ENCODE data around the gene SLC16A1. TPM values are rescaled to one million over a fixed set of nuclear protein-coding genes. Genes with fewer than 3 reads are reported as not detected.
"Not testable (repeated sequence)": the region's sequence is repeated elsewhere in the genome, so short reads cannot be mapped to it uniquely, and the experiment has no call there.

Gene SLC16A1
- total and polyA plus RNA-seq, 8 donors, result 14.5 to 33.0 (median 29.9) TPM

DNA sequence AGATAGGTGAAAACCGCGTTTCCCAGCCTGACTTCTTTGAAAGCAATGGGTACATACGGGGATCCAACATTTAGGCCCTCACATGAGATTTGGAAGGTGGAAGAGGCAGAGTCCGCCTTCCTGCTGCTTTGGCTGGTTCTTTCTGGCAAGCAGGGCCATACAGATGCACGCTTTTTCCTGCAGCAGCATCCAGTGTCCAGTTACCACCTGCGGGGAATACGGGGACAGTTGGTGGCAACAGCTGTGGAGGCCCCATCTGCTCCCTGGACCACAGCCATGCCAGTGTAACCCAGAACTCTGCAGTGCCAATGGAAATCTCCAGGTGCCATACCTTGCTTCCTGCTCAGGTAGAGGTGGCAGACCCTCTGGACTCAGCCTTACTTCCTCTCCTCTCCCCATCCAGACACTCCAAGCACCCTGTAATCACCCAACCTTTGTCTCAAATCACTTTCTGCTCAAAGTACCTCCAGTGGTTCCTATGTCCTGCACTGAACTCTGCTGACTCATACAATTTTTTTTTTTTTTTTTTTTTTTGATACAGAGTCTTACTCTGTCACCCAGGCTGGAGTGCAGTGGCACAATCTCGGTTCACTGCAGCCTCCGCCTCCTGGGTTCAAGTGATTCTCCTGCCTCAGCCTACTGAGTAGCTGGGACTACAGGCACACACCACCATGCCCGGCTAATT lies 68.3 kb downstream of the SLC16A1 start:
- intact Hi-C loops (cut with DNase I), result no loop called here
- TF ChIP-seq, protein P1, sequence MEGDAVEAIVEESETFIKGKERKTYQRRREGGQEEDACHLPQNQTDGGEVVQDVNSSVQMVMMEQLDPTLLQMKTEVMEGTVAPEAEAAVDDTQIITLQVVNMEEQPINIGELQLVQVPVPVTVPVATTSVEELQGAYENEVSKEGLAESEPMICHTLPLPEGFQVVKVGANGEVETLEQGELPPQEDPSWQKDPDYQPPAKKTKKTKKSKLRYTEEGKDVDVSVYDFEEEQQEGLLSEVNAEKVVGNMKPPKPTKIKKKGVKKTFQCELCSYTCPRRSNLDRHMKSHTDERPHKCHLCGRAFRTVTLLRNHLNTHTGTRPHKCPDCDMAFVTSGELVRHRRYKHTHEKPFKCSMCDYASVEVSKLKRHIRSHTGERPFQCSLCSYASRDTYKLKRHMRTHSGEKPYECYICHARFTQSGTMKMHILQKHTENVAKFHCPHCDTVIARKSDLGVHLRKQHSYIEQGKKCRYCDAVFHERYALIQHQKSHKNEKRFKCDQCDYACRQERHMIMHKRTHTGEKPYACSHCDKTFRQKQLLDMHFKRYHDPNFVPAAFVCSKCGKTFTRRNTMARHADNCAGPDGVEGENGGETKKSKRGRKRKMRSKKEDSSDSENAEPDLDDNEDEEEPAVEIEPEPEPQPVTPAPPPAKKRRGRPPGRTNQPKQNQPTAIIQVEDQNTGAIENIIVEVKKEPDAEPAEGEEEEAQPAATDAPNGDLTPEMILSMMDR (IDR thresholded peaks at IDR 0.05), result no peak
- Histone ChIP-seq H3K27me3 (no peaks in the 10 kb centered on the region), H3K27ac (no peak overlapping the region), H3K4me1 (peaks cover 0 to 2% of the 10 kb centered on the region in 2 donors), H3K4me3 (no peak overlapping the region), H3K9me3 (no peaks in the 10 kb centered on the region), H3K36me3 (no peaks in the 10 kb centered on the region)
- DNase-seq (no peak), ATAC-seq (no peak)

DNA sequence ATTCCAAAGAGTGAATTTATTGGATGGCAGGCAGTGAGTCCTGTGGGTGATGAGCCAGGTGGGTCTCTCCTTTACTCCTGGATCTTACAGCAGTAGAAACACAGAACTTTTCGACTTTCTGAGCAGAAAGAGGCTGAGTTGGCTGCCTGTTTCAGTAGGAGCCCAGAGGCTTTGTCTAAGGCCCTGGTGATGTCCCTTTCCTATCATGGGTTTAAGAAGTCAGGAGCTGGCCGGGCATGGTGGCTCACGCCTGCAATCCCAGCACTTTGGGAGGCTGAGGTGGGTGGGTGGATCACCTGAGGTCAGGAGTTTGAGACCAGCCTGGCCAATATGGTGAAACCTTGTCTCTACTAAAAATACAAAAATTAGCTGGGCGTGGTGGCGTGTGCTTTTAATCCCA lies 71.0 kb downstream of the SLC16A1 start:
- not testable (repeated sequence) for ATAC-seq

DNA sequence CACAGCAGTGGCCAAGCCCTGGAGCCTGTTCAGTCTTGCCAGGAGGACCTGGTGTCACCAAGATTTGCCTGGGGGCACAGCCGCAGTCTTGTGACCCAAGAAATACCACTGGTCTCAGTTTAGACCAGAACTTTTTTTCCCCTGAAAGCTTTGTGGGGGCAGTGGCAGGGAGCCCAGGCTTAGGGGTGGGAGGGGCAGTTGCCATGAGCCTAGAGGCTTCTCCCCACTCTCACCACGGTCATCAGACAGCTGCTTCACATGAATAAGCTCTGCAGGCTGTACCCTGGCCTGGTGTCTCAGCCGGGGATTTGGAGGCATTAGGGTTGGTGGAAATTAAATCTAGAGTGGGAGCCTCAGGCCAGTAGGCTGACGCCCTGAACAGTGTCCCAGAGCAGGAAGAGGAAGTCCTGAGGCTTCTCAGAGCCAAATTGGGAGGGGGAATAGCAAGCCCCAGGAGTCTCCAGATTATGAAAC lies 73.7 kb downstream of the SLC16A1 start:
- intact Hi-C loops (cut with DNase I), result no loop called here
- peak; percentile 53 for ATAC-seq
- Histone ChIP-seq H3K4me3 (no peak overlapping the region), H3K27me3 (peaks cover 0 to 11% of the 10 kb centered on the region in 2 donors), H3K36me3 (no peaks in the 10 kb centered on the region), H3K4me1 (peaks cover 0 to 6% of the 10 kb centered on the region in 2 donors), H3K9me3 (no peaks in the 10 kb centered on the region), H3K27ac (no peak overlapping the region)
- DNase-seq, result no peak
- TF ChIP-seq, protein P1 (IDR thresholded peaks at IDR 0.05), result no peak

More for the DNA sequence above, 71.0 kb downstream of the SLC16A1 start:
- DNase-seq; H3K4me3 ChIP-seq; H3K27ac ChIP-seq; H3K36me3 ChIP-seq; H3K9me3 ChIP-seq; intact Hi-C loops (cut with DNase I); H3K27me3 ChIP-seq; H3K4me1 ChIP-seq: not testable (repeated sequence)

DNA sequence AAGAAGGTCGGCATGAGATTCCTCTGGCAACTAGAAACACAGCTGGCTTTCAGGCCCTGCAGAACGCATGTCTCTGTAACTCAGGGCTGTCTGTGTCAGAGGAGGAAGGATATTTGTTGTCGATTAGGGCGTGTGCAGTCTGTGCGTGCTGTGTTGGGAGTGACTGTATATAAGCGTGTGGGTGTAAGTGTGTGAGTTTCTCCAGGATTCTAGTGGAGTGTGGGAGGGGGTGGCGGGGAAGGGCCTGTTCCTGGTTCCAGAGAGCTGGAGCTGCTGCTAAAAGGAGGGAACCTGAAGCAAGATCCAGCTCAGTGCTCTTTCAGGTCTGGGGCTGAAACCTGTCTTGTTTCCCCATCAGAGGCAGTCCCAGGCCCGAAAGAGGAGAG lies 74.3 kb downstream of the SLC16A1 start:
- TF ChIP-seq, protein P1 (IDR thresholded peaks at IDR 0.05), result no peak
- no peaks in the 10 kb centered on the region for H3K9me3 ChIP-seq
- H3K36me3 ChIP-seq, result no peaks in the 10 kb centered on the region
- H3K27me3 ChIP-seq, result peaks cover 0 to 11% of the 10 kb centered on the region in 2 donors
- H3K4me3 ChIP-seq, result no peak overlapping the region
- DNase-seq, result no peak
- no peak overlapping the region for H3K27ac ChIP-seq
- peak; percentile 58 for ATAC-seq
- peaks cover 0 to 6% of the 10 kb centered on the region in 2 donors for H3K4me1 ChIP-seq
- intact Hi-C loops (cut with DNase I), result loop anchor here in 1 of 2 donors (2.0 kb wide), 1 partner anchor 161 kb away; no protein-coding TSS in a partner anchor

DNA sequence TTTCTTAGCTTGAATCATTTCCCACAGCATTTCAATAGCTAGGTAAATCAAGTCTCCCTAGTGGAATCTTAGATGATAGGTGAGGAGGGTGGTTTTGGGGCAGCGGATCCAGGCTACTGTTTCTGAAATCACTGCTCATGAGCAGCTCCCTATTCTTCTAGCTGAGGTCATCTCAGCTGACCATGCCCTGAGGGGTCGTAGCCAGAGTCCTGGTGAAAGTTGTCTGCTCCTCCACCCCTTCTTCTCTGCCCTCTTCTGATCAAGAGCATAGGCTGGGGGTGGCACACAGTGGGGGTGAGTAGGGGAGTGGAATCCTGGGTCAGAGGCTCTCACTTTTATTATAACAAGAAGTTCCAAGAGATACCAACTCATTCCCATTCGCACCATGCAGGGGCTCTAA lies 76.2 kb downstream of the SLC16A1 start:
- H3K36me3 ChIP-seq, result no peaks in the 10 kb centered on the region
- DNase-seq (no peak), ATAC-seq (no peak)
- TF ChIP-seq, protein P1 (IDR thresholded peaks at IDR 0.05), result no peak
- peaks cover 0 to 6% of the 10 kb centered on the region in 2 donors for H3K4me1 ChIP-seq
- no peak overlapping the region for H3K27ac ChIP-seq
- peaks cover 0 to 11% of the 10 kb centered on the region in 2 donors for H3K27me3 ChIP-seq
- H3K9me3 ChIP-seq, result no peaks in the 10 kb centered on the region
- H3K4me3 ChIP-seq, result no peak overlapping the region
- intact Hi-C loops (cut with DNase I), result loop anchor here in 1 of 2 donors (2.0 kb wide), 1 partner anchor 163 kb away; no protein-coding TSS in a partner anchor
